CD4-positive, alpha-beta T cell (primary cell): ENCODE data around the gene CYB561A3. TPM values are rescaled to one million over a fixed set of nuclear protein-coding genes. Genes with fewer than 3 reads are reported as not detected.

Experiments used
- ATAC-seq: fragments of 200-7000 bp; cut with Tn5 transposase; one replicate; pipeline ENCODE4 v1.10.0; 2022; ENCODE audit warnings: mild to moderate bottlenecking; ENCODE audit not compliant: poor library complexity
- CTCF ChIA-PET: fragments of 350-600 bp; sonication (Branson Sonifier 250); formaldehyde crosslinking; loops from one replicate; lab custom pipeline; 2021; ENCODE audit warnings: antibody characterized with exemption, inconsistent platforms; lab: Charles Lee
- POLR2A ChIA-PET: fragments of 350-600 bp; sonication (Branson Sonifier 250); formaldehyde crosslinking; loops from one replicate; lab custom pipeline; 2021; ENCODE audit warnings: antibody characterized with exemption, inconsistent platforms; lab: Charles Lee
- DNase-seq, 14 experiments: peaks; one replicate each; pipeline ENCODE4 v3.0.0-alpha.2; 2013 to 2020; ENCODE audit warnings: mixed read lengths in 2 of 14
- H3K27ac ChIP-seq, 2 donors: one replicate each; pipeline versions ENCODE4 v1.5.1 to v1.7.0; 2013; ENCODE audit warnings: low read length in 2 of 2, low read depth in 1 of 2, mild to moderate bottlenecking in 1 of 2
- H3K27me3 ChIP-seq, 2 experiments: 1 replicate in 1 of 2; 2 replicates in 1 of 2; pipeline versions ENCODE4 v1.6.1 to v1.7.0; 2013; ENCODE audit warnings: low read length in 2 of 2, control low read depth in 1 of 2, mild to moderate bottlenecking in 1 of 2, moderate library complexity in 1 of 2; ENCODE audit not compliant: insufficient read depth in 2 of 2, control insufficient read depth in 1 of 2
- H3K36me3 ChIP-seq: one replicate; pipeline ENCODE4 v1.6.1; 2013; ENCODE audit warnings: low read length, control low read depth; ENCODE audit not compliant: insufficient read depth
- H3K4me1 ChIP-seq: one replicate; pipeline ENCODE4 v1.6.1; 2013; ENCODE audit warnings: low read length, control low read depth; ENCODE audit not compliant: insufficient read depth
- H3K4me3 ChIP-seq: one replicate; pipeline ENCODE4 v1.5.1; 2013; ENCODE audit warnings: mild to moderate bottlenecking, low read length, moderate library complexity
- H3K9me3 ChIP-seq, 2 experiments: 1 replicate in 1 of 2; 2 replicates in 1 of 2; pipeline versions ENCODE4 v1.6.1 to v1.7.0; 2013; ENCODE audit warnings: low read length in 2 of 2, mild to moderate bottlenecking in 2 of 2, control low read depth in 1 of 2, moderate library complexity in 1 of 2; ENCODE audit not compliant: control insufficient read depth in 1 of 2, insufficient read depth in 1 of 2
- H3K27ac Mint-ChIP-seq: one replicate; pipeline ENCODE4 v1.8.0; 2020; ENCODE audit warnings: mixed read lengths
- H3K27me3 Mint-ChIP-seq: one replicate; pipeline ENCODE4 v1.8.0; 2021; ENCODE audit warnings: mixed read lengths
- H3K36me3 Mint-ChIP-seq: one replicate; pipeline ENCODE4 v1.8.0; 2021; ENCODE audit warnings: low read depth, mixed read lengths
- H3K4me1 Mint-ChIP-seq: one replicate; pipeline ENCODE4 v1.8.0; 2021; ENCODE audit warnings: low read depth, mixed read lengths
- H3K4me3 Mint-ChIP-seq: one replicate; pipeline ENCODE4 v1.8.0; 2020; ENCODE audit warnings: mild to moderate bottlenecking, mixed read lengths
- H3K9me3 Mint-ChIP-seq: one replicate; pipeline ENCODE4 v1.8.0; 2020; ENCODE audit warnings: mixed read lengths
- intact Hi-C, 2 experiments: fragments of 100-400 bp; cut with DNase I in 1 of 2; cut with micrococcal nuclease in 1 of 2; formaldehyde crosslinking; loops; one replicate each; pipeline versions ENCODE4 v1.15.1 to v1.9.0; 2023 to 2025; cut with DNase I, micrococcal nuclease
- total RNA-seq, 174 experiments: library from RNA in 2 of 174; stranded (reverse) in 2 of 174; gene quantifications; one replicate each; pipeline ENCODE4 v1.2.3 and lab custom pipeline; 2021 to 2026
- TF ChIP-seq, protein P1 (sequence below): fragments of 200-600 bp; IDR thresholded peaks from one replicate; pipeline ENCODE4 v1.8.0; 2022; ENCODE audit warnings: antibody characterized with exemption, mild to moderate bottlenecking

The CYB561A3 gene
- total RNA-seq, 2 experiments from 2014 or later = 24.4 to 25.8 TPM

DNA sequence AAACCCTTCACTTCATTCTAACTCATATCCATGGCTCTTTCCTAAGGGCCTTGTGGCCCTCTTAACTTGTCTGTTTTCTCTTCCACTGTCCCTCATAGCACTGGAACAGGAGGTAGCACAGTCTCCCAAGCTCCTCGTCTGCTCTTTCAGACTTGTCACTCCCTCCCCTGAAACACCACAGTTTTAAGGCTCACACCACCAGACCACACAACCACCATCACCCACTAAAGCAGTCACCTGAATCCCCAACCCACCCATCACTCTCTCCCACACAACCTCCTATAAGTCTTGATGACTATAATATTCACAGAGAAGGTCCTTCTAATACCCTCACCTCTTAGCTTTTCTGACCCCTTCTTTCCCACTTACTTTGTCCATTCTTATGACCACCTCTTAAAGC is 55.5 kb downstream of the CYB561A3 start:
- DNase-seq (no peak), ATAC-seq (no peak)
- H3K4me1 ChIP-seq = no peaks in the 10 kb centered on the region
- no peak overlapping the region for H3K4me3 ChIP-seq
- TF ChIP-seq, protein P1, sequence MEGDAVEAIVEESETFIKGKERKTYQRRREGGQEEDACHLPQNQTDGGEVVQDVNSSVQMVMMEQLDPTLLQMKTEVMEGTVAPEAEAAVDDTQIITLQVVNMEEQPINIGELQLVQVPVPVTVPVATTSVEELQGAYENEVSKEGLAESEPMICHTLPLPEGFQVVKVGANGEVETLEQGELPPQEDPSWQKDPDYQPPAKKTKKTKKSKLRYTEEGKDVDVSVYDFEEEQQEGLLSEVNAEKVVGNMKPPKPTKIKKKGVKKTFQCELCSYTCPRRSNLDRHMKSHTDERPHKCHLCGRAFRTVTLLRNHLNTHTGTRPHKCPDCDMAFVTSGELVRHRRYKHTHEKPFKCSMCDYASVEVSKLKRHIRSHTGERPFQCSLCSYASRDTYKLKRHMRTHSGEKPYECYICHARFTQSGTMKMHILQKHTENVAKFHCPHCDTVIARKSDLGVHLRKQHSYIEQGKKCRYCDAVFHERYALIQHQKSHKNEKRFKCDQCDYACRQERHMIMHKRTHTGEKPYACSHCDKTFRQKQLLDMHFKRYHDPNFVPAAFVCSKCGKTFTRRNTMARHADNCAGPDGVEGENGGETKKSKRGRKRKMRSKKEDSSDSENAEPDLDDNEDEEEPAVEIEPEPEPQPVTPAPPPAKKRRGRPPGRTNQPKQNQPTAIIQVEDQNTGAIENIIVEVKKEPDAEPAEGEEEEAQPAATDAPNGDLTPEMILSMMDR = no peak
- H3K9me3 ChIP-seq = no peaks in the 10 kb centered on the region
- Mint-ChIP-seq H3K27me3 (no peaks in the 10 kb centered on the region), H3K36me3 (peaks cover 32% of the 10 kb centered on the region), H3K4me3 (no peak overlapping the region), H3K4me1 (no peaks in the 10 kb centered on the region), H3K9me3 (no peaks in the 10 kb centered on the region), H3K27ac (no peak overlapping the region)
- intact Hi-C loops = no loop called here
- ChIA-PET CTCF (no interaction called here), POLR2A (no interaction called here)
- no peaks in the 10 kb centered on the region for H3K27me3 ChIP-seq
- H3K36me3 ChIP-seq = peaks cover 88% of the 10 kb centered on the region
- no peak overlapping the region for H3K27ac ChIP-seq

GRCh38 chr11:61305417-61305816 is 56.3 kb downstream of the CYB561A3 start:
- ATAC-seq (no peak), DNase-seq (no peak)
- H3K9me3 Mint-ChIP-seq = no peaks in the 10 kb centered on the region
- no peak overlapping the region for H3K4me3 Mint-ChIP-seq
- POLR2A ChIA-PET = no interaction called here
- Histone ChIP-seq H3K36me3 (peaks cover 89% of the 10 kb centered on the region), H3K27me3 (no peaks in the 10 kb centered on the region), H3K4me3 (no peak overlapping the region), H3K27ac (no peak overlapping the region), H3K4me1 (no peaks in the 10 kb centered on the region), H3K9me3 (no peaks in the 10 kb centered on the region)
- CTCF ChIA-PET = no interaction called here
- intact Hi-C loops = no loop called here
- TF ChIP-seq, protein P1 = no peak
- peaks cover 40% of the 10 kb centered on the region for H3K36me3 Mint-ChIP-seq
- H3K27ac Mint-ChIP-seq = no peak overlapping the region
- H3K4me1 Mint-ChIP-seq = peaks cover 1% of the 10 kb centered on the region
- no peaks in the 10 kb centered on the region for H3K27me3 Mint-ChIP-seq

DNA sequence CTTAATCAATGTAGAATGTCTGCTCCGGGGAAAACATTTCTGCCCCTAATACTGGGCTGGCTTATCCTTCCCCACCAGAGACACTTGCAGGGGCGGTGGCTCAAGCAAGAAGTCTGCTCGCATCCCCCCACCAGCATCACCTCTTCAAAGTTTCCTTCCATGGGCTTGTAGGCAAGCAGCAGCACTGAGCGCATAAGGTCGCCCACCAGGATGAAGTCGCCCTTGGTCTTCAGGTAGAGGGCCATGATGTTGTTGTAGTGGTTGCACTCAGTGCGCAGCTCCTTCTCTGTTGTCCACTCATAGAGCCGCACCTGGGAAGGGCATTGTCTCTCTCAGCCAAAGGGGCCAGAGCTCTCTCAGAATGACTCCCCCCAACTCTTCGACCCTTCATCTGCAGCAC is 58.0 kb downstream of the CYB561A3 start:
- Histone ChIP-seq H3K9me3 (no peaks in the 10 kb centered on the region), H3K27ac (no peak overlapping the region), H3K4me1 (no peaks in the 10 kb centered on the region), H3K36me3 (peaks cover 82% of the 10 kb centered on the region), H3K27me3 (no peaks in the 10 kb centered on the region), H3K4me3 (no peak overlapping the region)
- intact Hi-C loops = no loop called here
- Mint-ChIP-seq H3K36me3 (peaks cover 57% of the 10 kb centered on the region), H3K27ac (no peak overlapping the region), H3K4me1 (peaks cover 15% of the 10 kb centered on the region), H3K27me3 (no peaks in the 10 kb centered on the region), H3K4me3 (no peak overlapping the region), H3K9me3 (no peaks in the 10 kb centered on the region)
- ChIA-PET CTCF (no interaction called here), POLR2A (no interaction called here)
- DNase-seq (no peak), ATAC-seq (no peak)
- TF ChIP-seq, protein P1 = no peak
